Measurements from ENCODE around the gene POLR1H.
"Not testable (repeated sequence)": the region's sequence is repeated elsewhere in the genome, so short reads cannot be mapped to it uniquely, and the experiment has no call there.

Gene POLR1H

GRCh38 chr6:30061092-30061857 is at the start of gene POLR1H:
Gene POLR1H, plus strand, starts transcription at chr6:30061265. Its CDS starts 260 bp downstream, at chr6:30061525.
- DNase-seq (ENCODE audit: extremely low read depth in 1 of 2, low read depth in 1 of 2): peak; percentile 67 to 81

DNA sequence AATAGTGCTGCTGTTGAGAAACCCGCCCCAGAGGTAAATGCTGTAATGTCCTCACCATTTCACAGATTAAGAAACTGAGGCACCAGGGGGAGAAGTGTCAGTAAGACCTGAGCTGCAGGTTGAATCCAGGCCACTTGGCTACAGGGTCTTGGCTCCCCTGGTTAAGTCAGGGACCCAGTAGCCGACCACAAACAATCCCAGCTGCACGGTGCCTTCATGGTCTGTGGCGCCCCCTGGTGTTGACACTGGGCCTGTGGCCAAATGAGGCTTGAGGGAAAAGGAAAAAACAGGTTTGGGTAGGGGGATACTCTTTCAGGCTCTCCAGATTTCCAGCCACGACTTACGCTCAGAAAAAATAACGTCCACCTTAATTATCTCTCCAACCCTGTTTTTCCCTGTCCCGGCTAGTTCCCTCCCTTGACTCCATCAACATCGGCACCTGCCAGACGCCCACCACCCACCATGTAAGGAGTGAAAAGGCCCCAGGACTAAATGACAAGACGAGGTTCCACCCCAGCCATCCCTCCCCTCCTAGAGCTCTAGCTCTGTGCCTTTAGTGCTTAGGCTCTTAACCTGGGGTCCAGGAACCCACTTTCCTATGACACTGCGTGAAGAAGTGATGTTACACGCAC is 47.7 kb upstream of the POLR1H start:
- DNase-seq (ENCODE audit: extremely low read depth in 1 of 2, low read depth in 1 of 2): peak in 1 of 2 donors; percentile 11

DNA sequence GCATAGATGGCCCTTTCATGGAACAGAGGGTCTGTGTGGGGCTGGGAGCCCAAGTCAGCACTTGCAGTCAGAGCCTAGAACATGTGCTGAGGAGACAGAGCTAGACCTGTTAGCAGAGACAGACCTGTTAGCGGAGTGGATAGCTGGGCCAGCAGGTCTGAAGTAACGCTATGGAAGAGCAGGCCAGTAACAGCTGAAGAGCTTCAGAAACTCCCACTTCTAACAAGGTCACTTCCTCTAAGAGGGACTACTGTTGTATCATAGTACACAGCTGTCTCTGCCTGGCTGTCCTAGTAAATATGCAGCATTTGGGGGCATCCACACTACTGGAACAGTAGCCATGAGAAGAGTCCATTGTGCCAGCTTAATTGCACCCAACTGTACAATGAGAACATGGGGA is 41.2 kb upstream of the POLR1H start:
- no peak for DNase-seq (ENCODE audit: extremely low read depth in 1 of 2, low read depth in 1 of 2)

DNA sequence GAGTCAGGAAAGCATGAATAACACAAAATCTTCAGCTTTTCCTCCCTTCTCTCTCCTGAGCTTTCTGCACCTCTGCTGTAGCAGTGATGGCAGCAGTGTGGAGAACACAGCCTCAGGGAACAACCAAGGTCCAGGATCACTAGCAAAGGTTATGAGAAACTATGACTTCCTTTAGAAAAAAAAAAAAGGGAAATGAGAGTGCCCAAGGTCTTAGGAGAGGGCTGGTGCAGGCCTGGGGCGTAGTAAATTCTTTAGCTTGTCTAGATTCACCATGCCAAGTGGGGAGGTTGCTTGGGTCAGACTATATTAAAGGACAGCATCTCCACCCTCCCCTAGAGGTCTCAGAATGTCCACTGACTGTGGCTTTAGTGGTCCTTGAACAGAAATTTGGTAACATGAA is 40.4 kb upstream of the POLR1H start:
- DNase-seq (ENCODE audit: extremely low read depth in 1 of 2, low read depth in 1 of 2): no peak

DNA sequence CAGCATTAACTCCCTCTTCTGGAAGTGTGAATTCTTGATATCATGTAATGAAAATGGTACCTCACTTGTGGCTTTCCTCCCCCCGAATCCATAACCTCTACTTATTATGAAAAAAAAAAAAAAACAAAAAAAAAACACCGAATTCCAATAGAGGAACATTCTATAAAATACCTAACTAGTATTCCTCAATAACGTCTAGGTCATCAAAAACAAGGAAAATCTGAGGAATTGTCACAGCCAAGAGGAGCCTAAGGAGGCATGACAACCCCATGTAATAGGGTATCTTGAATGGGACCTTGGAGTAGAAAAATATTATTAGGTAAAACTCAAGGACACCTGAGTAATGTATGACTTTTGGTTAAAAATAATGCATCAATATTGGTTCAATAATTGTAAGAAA is 38.9 kb upstream of the POLR1H start:
- DNase-seq (ENCODE audit: extremely low read depth in 1 of 2, low read depth in 1 of 2): no peak

DNA sequence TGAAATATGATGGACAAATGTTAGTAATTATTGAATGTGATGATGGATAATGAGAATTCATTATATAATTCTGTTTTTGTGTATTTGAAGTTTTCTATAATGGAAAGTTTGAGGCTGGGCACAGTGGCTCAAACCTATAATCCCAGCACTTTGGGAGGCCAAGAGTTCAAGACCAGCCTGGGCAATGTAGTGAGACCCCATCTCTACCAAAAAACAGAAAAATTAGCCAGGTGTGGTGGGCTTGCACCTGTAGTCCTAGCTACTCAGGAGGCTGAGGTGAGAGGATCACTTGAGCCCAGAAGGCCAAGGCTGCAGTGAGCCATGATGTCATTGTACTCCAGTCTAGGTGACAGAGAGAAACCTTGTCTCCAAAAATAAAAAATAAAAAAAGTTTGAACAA is 38.4 kb upstream of the POLR1H start:
- DNase-seq (ENCODE audit: extremely low read depth in 1 of 2, low read depth in 1 of 2): not testable (repeated sequence)

GRCh38 chr6:30025186-30025585 is 35.9 kb upstream of the POLR1H start:
- DNase-seq (ENCODE audit: extremely low read depth in 1 of 2, low read depth in 1 of 2): no peak

GRCh38 chr6:30029588-30029987 is 31.5 kb upstream of the POLR1H start:
- no peak for DNase-seq (ENCODE audit: extremely low read depth in 1 of 2, low read depth in 1 of 2)

DNA sequence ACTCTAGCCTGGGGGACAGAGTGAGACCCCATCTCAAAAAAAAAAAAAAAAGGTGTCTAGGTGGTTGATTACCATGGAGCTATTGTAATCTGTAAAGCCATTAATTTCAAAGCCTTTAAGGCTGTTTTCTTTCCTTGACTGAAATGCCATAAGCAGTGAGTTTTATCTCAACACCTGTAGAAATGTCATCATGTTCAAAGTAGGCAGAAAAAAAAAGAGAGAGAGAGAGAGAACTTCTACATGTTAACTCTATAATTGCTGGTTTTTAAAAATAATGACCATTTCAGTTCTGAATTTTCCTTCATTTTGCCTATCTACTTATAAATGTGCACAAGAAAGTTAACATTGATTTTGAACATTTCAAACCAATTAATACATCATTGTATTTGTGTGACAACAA is 29.7 kb upstream of the POLR1H start:
- DNase-seq (ENCODE audit: extremely low read depth in 1 of 2, low read depth in 1 of 2): no peak

DNA sequence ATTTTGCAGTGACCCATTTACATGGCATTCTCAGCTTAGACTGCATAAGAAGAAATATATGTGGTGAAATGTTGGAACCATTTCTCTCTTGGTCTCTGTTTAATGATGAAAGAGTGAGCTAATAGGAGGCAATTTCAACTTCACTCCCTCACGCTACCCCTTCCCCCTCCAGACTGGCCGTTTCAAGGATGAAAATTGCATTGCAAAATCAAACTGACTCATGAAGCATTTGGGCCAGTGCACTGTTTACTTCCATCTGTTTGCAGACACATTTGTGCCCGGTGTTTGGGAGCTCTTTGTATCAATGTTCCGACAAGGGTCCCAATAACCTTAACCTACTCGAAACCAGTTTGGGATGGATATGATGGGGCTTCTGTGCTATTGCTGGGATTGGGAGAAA is 27.6 kb upstream of the POLR1H start:
- DNase-seq (ENCODE audit: extremely low read depth in 1 of 2, low read depth in 1 of 2): not testable (repeated sequence)

DNA sequence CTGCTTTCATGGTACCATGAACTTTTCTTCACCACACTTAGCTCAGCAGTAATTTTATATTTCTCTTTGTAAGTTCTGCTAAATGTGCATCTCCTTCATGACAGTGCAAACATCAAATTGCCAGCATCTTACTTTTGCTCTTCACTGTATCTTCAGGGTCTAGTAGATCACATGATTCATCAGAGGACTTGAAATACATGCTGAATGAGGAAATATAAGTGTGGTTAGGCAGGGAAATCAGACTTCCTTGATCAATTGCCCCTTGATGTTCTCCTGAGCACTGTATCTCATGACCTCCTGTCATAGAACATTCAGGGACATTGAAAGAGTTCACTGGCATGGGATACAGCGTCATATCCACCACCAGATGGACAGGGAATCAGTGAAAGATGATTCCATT is 25.3 kb upstream of the POLR1H start:
- no peak for DNase-seq (ENCODE audit: extremely low read depth in 1 of 2, low read depth in 1 of 2)

DNA sequence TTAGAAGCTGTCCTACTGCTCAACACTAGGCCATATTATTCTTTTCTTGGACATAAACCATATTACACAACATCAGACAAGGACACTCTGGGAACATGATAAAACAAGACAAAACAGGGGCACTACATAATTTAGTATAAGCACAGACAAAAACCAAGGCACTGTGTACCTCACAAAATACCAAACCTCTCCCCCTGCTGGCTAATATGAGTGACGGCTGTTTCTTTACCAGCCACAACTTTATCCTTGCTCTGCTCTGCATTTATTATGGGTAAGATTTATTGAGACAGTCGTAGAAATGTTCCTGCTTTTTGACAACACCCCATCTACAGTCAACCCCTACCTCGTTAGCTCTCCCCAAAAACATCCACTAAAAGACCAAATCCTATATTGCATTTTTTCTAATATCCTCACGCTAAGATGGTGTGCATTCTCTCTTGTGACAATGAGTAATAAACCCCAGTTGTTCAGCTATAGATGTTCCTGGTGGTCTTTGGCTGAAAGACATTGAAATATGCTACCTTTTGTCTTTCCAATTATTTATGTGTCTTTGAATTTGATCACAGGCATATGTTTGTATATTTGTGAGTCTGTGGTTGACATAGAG is 23.8 kb upstream of the POLR1H start:
- no peak for DNase-seq (ENCODE audit: extremely low read depth in 1 of 2, low read depth in 1 of 2)

DNA sequence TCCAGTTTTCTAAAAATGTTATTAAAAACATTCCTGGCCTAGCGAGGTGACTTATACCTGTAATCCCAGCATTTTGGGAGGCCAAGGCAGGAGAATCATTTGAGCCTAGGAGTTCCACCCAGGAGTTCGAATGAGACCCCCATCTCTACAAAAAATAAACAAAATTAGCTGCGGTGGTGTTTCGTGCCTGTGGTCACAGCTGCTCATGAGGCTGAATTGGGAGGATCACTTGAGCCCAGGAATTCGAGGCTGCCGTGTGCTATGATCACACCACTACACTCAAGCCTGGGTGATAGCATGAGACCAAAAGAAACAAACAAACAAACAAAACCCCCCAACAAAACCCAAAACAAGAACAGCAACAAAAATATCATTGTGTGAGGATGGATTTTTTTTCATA is 19.8 kb upstream of the POLR1H start:
- DNase-seq (ENCODE audit: extremely low read depth in 1 of 2, low read depth in 1 of 2): no peak

DNA sequence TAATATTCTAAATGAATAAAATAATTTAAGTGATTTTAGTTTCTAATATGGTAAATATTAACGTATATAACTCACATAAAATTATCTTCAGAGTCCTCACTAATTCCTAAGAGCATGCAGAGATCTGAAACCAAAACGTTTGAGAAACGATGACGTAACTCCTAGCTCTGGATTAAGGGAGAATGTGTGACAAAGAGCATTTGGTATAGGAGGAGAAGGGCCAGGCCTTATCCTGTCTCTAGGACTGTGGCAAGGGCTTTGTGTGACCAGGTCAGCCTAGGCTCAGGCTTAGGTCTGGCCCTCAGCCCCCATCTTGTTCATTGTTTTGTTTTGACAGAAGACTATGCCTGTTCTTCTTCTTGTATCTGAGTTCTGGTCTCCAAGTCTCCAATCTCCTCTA is 19.2 kb upstream of the POLR1H start:
- no peak for DNase-seq (ENCODE audit: extremely low read depth in 1 of 2, low read depth in 1 of 2)

DNA sequence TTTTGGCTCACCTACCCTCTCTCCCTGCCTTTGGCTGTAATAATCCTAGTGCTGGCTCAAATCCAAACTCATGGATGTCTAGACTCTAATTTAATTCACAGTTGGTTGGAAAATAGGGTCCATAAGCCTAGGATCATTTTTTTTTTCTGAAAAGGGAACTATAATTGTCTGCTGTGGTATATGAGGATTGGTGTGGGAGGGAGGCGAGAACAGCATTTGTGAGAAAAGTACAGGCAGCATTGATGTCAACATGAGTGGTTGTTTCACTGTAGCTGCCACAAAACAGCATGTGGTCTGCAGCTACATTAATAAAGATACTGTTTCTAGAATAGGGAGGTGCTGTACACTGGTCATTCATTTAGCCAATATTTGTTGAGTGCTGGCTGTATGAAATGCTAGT is 18.6 kb upstream of the POLR1H start:
- no peak for DNase-seq (ENCODE audit: extremely low read depth in 1 of 2, low read depth in 1 of 2)

DNA sequence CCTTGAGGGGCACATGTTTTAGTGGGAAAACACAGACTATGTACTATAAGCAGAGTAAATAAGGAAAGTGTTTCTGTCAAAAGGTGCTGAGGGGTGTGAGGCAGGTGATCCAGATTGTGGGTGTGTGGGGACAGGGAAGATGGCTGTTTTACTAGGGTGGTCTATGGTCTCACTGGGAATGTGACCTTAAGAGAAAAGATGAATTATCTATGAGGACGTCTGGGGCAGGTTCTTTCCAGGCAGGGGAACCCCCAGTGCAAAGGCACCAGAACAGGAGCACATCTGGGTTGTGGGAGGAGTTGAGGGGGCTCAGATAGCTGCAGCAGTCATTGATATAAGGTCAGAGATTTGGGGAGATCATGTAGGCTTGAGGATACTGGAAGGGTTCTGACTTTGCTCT is 18.2 kb upstream of the POLR1H start:
- no peak for DNase-seq (ENCODE audit: extremely low read depth in 1 of 2, low read depth in 1 of 2)

DNA sequence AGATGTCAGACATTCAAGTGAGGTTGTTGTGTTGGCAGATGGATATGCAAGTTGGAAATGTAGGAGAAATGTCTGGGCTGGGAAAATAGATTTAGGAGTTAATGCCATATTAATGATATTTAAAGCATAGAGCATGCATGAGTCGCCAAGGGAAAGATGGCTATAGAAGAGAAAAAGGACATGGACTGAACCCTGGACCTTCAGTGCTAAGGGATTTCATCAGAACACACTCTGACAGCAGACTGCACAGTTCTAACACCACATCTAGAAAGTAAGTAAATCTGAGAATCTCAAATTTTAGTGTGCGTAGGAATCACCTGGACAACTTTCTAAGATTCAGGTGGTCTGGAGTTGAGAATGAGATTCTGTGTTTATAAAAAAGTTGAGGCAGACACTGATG is 17.3 kb upstream of the POLR1H start:
- no peak for DNase-seq (ENCODE audit: extremely low read depth in 1 of 2, low read depth in 1 of 2)

GRCh38 chr6:30044630-30045029 is 16.4 kb upstream of the POLR1H start:
- DNase-seq (ENCODE audit: extremely low read depth in 1 of 2, low read depth in 1 of 2): no peak

DNA sequence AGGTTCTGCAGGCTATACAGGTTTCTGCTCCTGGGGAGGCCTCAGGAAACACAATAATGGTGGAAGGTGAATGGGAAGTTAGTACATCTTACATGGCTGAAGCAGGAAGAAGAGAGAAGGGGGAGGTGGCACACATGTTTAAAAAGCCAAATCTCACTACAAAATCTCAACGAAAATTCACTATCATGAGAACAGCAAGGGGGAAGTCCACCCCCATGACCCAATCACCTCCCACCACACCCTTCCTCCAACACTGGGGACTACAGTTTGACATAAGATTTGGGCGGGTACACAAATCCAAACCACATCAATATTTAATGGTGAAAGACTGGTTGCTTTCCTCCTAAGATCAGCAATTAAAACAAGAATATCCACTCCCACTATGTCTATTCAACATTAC is 13.8 kb upstream of the POLR1H start:
- DNase-seq (ENCODE audit: extremely low read depth in 1 of 2, low read depth in 1 of 2): no peak

- DNase-seq (ENCODE audit: extremely low read depth in 1 of 2, low read depth in 1 of 2): no peak
These were observed 7.4 kb upstream of the POLR1H start for GRCh38 chr6:30053682-30054081.

- no peak for DNase-seq (ENCODE audit: extremely low read depth in 1 of 2, low read depth in 1 of 2)
These were observed 5.6 kb upstream of the POLR1H start for GRCh38 chr6:30055513-30055912.

- peak in 1 of 2 donors; percentile 10 for DNase-seq (ENCODE audit: extremely low read depth in 1 of 2, low read depth in 1 of 2)
These were observed 416 bp upstream of the POLR1H start for GRCh38 chr6:30060606-30061091.

Measured in stimulated activated CD8-positive, alpha-beta memory T cell treated with anti-CD3 and anti-CD28 coated beads, Interleukin-7, amount 100 ng/mL, for 48 hours (primary cell).